Stimulated activated CD8-positive, alpha-beta memory T cell treated with anti-CD3 and anti-CD28 coated beads, Interleukin-4, amount 100 ng/mL, for 48 hours (primary cell): ENCODE data around the gene FRMD7.
"Not testable (repeated sequence)": the region's sequence is repeated elsewhere in the genome, so short reads cannot be mapped to it uniquely, and the experiment has no call there.

ENCODE experiments used
- DNase-seq: peaks from one replicate; pipeline ENCODE4 v3.0.0-alpha.2; 2020

FRMD7 gene, protein sequence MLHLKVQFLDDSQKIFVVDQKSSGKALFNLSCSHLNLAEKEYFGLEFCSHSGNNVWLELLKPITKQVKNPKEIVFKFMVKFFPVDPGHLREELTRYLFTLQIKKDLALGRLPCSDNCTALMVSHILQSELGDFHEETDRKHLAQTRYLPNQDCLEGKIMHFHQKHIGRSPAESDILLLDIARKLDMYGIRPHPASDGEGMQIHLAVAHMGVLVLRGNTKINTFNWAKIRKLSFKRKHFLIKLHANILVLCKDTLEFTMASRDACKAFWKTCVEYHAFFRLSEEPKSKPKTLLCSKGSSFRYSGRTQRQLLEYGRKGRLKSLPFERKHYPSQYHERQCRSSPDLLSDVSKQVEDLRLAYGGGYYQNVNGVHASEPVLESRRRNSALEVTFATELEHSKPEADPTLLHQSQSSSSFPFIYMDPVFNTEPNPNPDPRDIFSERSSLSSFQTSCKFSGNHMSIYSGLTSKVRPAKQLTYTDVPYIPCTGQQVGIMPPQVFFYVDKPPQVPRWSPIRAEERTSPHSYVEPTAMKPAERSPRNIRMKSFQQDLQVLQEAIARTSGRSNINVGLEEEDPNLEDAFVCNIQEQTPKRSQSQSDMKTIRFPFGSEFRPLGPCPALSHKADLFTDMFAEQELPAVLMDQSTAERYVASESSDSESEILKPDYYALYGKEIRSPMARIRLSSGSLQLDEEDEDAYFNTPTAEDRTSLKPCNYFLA

DNA sequence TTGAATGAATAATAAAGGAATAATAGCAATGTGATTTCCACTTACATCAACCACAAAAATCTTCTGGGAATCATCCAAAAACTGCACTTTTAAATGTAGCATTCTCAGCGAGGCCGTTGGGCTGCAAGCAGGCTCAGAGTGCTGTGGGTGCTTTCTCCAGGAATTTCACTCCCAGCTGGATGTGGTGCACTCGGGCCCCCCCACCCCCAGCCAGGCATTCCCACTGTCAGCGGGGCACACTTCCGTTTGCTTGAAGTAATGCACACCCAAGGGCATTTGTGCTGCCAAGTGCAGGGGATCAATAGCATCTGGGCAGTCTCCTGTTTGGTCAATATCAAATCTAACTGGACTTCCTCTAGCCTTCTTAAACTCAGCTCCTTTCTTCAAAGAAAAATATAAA lies at the start of gene FRMD7:
Gene FRMD7, minus strand, starts transcription at position 278 of the 400 bp plus-strand sequence. Its CDS starts 176 bp downstream, at position 102.
- DNase-seq, result no peak

DNA sequence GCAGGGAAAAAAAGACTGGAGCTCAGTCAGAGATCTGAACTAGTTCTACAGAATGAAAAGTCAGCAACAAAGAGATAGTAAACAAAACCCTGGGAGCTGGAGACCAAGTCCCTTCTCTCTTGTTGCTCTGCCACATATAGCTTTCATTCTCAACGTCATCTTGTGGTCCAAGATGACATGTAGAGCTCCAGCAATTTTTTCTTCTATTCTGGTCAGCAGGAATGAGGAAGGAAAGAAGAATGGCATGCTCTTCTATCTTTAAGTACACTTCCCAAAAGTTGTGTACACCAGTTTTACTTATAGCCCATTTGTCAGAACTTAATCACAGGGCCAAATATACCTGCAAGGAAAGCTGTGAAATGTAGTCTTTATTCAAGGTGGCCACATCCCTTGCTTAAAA lies 45.8 kb upstream of the FRMD7 start:
- no peak for DNase-seq

DNA sequence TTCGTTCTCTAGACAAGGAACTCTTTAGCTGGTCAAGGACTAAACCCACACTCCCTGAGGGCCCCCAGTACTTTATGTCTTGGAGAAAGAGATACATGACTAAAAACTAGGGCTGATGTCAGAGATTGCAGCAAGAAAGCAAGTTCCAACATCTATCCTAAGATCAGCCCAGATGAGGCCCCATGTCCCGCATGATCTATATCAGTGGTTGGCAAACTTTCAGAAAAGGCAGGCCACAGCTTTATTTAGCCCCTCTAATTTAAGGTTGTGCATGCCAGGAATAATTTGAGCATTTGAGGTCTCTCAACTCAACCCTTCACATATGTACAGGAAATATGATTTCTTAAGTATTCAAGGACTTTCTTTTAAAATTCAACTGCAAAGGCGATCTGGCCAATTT lies 44.1 kb upstream of the FRMD7 start:
- DNase-seq, result no peak

DNA sequence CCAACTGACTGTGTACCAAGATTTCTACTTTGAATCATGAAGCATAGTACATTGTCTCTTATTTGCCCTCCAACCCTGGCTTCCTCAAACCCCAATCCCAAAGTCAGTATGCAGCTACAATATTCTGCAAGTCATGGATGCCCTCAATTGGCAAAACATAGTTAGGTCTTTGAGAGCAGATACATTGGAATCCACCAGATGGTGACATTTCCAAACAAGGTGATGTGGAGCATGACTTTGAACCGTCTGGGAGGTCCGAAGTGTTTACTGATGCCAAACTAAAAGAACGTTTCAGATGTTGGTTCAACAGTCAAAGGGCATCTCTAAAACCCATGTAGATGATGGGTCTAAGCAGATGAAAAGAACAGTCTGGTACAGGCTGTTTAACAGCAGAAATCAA lies 43.7 kb upstream of the FRMD7 start:
- DNase-seq, result no peak

DNA sequence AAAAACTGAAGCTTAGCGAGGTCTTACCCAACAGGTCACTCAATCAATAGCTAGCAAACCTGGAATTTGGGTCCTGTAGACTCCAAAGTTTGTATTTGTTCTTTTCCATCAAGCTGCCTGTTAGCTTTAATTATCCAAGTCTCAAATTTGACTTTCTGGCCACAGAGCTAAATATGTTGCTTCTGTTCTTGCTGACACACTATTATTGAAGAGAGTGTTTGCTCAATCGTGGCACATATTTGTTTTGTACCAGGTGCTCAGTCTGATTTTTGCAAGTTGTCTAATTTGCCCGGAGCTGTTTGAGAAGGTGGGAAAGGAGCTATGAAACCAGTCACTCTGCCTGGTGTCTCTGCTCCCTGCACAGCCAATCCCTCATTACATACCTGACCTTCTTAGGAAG lies 41.7 kb upstream of the FRMD7 start:
- DNase-seq, result no peak

DNA sequence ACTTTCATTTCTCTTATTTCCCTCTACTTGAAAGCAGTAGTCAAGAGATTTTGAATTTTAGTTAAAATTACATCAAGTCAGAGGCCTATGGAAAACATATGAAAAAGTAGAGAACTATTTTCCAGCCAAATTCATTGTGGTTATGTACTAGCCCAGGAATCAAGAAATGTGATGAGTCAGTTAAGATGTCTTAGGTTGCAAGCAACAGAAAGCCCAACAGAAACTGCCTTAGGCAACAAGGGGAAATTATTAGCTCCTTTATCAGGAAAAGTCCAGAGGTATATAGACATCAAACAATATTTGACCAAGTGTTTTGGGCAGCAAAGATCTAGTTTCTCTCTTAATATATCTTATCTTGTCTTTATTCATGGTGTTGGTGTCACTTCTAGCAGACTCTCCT lies 37.8 kb upstream of the FRMD7 start:
- no peak for DNase-seq

DNA sequence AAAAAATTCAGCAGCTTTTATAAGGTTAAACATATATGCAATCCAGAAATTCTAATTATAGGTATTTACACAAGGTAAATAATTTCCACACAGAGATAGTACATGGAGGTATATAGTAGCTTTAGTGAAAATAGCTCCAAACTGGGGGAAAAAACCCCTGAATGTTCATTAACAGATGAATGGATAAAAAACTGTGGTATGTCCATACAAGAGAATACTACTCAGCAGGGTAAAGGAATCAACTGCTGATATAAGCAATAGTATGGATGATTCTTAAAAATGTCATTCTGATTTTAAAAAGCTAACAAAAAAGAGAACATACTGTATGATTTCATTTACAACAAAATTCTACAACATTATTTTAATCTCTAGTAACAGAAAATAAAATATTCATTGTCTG lies 37.2 kb upstream of the FRMD7 start:
- no peak for DNase-seq

DNA sequence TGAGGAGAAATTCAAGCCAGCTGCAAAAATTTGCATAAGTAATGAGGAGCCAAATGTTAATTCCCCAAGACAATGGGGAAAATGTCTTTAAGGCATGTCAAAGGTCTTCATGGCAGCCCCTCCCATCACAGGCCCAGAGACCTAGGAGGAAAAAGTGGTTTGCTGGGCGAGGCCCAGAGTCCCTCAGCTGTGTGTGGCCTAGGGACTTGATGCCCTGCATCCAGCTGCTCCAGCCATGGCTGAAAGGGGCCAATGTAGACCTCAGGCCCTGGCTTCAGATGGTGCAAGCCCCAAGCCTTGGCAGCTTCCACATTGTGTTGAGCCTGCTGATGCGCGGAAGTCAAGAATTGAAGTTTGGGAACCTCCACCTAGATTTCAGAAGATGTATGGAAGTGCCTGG lies 35.3 kb upstream of the FRMD7 start:
- not testable (repeated sequence) for DNase-seq

DNA sequence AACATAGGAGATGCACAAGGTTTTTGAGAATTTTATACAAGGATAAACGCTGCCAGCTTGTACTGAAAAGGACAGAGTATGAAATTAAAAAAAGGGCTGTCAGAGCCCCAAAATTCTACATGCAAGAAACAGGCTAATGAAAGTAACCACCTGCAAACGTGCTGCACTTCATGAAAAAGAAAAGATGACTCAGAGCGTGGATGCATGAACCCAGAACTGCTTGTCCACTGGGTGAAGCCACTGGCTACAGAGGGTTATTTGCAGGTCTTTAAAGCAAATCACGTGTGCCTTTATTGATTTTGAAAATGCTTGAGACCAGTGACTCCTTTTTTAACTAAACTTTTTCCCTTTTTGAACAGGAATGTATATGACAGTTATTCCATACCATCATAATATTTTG lies 25.3 kb upstream of the FRMD7 start:
- no peak for DNase-seq

DNA sequence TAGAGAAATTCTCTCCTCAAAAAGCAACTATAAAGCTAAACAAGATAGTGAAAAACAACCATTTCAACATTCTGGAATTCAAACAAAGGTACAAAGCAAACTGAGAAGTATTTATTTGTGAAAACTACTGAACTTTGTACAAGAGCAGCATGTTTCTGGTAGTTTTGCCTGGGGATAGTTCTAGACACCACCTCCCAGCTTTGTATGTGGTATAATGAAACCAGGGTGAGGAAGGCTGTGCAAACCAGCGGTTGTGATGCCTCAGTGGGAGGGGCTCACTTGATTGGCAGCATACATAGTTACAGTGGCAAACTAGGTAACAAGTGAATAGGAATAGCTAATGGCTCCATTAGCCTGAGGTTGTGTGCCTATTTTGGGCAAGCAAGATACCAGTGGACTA lies 18.6 kb upstream of the FRMD7 start:
- DNase-seq, result no peak

DNA sequence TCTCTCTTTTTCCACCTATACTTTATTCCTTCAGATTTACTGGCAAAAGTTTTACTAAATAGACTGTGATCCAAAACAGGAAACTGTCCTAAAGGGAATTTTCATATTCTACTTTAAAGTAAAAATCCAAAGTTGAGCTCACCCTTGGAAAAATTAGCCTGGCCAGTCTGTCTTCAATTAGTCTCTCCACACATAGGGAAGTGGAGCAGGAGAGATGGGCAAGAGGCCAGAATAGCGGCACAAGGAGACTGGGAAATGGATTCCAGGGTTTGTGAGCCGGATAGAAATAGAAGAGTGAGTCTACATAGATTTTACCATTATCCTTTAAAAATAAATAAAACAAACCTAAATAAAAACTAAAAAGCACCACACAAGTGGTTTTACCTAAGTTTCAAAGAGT lies 16.2 kb upstream of the FRMD7 start:
- DNase-seq, result no peak

DNA sequence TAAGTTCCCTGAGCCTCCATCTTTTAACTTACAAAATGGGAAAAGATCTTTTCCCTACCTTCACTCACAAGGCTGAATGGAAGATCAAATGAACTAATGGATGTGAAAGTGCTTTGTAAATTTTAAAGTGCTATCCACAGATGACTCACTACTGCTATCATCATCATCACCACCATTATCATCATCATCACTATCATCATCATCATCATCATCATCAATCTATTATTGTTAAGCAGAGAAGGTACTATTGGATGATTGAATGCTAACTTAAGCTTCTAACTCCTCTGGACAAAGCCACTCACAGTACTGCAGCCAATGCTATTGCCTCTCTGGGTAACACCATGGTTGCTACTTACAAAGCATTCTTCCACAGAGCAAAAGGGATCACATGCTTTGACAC lies 1.9 kb downstream of the FRMD7 start:
- DNase-seq, result no peak

DNA sequence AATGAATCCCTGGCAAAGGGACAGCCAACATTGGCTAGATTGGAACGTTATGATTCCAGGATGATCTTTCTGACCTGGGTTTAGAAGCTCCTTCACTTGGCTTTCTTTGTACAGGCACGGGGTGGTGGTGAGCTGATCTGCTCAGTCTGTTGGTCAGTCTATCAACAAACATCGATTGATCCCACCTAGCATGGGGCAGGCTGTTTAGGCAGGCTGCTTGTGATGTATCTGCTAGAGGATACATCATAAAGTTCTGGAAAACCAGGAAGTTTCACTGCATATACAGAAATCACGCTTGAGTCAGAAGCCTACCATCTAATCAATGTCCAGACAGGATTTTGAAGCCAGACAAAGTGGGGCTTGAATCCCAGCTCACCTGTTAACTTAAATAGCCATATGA lies 6.9 kb downstream of the FRMD7 start:
- no peak for DNase-seq

DNA sequence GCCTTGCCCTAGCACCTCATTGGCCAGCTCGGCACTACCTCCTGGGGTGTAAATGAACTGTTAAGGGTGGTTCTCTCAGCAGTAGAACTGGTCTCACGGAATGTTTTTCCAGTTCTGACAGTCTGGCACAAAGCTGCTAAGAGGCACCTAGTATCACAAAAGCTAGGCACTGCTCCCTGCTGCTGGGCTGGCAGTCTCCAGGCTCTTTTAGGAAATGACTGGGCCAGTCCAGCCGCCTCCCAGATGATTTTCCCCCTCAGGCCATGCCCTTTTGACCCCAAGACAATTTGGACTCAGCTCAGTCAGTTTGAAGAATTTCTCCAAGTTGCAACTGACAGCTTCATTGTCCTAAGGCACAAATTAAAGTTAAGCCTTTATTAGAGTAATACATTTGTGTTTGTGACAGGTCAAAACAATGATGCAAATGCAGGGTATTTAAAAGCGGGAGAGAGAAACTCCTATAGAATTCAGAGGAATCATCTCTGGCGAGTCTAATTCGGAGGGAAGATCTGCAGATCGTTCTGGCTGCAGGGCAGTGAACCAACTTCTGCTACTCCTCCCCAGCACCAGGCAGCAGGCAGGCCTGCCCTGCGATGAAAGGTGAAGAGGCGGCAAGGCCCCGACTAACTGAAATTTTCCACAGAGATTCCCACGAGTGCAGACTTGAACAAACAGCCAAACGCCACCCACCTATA lies 7.9 kb downstream of the FRMD7 start:
- DNase-seq, result no peak

DNA sequence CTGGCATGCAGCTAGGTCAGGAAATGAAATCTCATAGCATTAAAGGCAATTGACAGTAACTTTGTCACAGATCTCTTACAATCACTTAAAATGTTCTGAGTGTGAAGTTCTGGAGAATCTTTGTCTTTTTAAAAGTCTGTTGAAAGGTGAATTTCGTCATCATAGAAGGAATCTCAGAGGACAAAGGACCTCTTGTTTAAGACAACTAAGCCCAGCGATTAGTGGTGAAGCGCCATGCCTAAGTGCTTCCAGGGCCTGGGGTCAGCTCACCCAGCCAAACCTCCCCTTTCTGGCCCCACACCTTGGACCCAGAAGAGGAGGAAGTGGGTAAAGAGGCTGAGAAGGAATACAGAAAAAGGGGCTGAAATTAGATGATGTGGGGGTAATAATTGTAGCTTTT lies 8.5 kb downstream of the FRMD7 start:
- no peak for DNase-seq

DNA sequence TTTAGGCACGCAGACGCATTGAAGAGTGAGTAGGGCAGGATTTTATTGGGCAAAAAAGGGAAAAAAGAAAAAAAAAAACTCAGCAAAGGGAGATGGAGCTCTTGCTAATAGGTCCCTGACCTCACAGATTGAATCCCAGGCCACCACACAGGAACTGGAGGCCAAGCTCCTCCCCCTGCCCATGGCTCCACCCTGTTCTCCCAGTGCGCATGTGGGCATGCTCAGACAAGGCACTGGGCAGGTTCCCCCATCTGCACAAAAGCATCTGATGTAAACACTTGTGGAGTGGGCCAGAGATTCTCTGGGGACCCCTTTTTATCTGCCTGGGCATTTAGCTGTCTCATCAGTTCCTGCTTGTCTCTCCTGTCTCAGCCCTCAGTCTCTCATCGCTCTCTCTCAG lies 9.5 kb downstream of the FRMD7 start:
- no peak for DNase-seq

DNA sequence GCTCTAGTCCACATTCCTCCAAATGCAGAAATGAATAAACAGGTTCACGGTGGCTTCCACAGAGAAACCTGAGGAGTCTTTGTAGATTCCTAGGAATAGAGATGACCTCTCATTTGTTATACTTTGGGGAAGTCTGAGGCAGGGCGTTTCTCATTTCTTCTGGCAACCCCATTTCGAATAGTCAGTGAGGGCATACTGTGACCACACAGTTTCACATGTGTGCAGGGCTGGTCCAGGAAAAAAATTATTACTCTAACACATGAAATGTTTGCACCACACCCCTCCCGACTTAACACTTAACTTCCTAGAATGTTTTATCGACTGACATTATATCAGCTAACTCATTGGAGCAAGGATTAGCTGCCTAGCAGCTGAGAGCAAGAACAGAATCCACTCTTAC lies 12.0 kb downstream of the FRMD7 start:
- DNase-seq, result no peak

DNA sequence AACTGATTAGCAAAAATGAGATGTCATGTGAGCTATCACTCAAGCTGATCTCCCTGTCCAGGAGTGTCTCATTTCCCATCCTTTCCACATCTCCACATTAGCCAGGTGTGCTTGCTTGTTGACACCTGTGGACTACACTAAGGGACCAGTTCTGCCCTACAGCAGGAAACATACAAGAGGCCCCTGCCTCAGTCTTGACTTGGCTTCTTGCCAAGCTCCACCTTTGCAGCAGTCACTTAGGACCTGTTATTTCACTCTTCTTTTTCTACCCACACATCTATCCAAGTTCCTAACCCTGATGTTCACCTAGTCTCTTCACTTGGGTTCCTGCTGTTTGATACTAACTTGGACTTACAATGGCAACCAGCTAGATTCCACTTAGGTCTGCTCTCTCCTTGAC lies 13.2 kb downstream of the FRMD7 start:
- DNase-seq, result no peak

DNA sequence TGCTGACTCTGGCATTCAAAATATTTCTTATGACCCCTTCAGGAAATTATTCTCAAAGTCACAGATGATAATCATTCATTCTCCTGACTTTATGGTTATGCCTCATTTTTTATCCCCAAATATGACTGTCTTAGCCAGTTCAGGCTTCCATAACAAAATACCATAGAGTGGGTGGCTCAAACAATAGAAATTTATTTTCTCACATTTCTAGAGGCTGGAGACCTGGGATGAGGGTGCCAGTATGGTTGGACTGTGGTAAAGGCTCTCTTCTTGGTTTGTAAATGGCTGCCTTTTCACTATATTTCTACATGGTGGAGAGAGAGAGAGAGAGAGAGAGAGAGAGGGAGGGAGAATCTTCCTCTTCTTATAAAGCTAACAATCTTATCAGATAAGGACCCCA lies 20.5 kb downstream of the FRMD7 start:
- no peak for DNase-seq

DNA sequence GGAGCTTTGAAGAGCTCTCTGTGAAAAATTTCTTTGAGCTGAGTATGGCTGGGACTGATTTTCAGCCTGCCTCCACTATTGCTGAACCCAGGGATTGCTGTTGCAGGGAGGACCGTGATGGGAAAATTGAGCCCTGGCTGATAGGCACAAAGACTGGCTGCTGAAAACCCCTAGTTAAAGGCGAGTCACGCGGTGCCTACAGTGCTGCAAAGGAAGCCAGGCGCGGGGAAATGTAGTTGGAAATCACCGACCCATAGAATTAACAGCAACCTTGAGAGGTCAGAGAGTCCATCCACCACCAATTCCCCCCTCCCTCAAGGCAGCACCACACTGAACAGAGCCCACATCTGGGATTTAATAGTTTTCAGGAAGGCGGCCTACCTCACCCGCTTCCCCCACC lies 26.0 kb downstream of the FRMD7 start:
- DNase-seq, result no peak

DNA sequence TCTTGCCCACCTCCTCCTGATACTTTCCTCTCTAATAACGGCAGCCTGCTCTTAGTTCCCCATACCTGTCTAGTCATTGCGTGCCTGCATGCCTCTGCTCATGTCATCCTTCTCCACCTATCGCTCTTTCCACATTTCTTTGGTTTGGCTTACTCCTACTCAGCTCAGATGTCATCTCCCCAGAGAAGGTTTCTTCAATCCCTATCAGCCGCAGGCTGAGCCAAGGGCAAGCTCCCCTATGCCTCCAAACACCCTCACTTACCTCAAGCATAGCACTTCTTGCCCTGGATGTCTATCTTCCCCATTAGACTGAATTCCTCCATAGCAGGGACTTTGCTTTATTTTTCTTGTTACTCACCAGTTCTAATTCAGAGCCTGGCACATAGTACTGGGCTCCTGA lies 26.6 kb downstream of the FRMD7 start:
- no peak for DNase-seq

DNA sequence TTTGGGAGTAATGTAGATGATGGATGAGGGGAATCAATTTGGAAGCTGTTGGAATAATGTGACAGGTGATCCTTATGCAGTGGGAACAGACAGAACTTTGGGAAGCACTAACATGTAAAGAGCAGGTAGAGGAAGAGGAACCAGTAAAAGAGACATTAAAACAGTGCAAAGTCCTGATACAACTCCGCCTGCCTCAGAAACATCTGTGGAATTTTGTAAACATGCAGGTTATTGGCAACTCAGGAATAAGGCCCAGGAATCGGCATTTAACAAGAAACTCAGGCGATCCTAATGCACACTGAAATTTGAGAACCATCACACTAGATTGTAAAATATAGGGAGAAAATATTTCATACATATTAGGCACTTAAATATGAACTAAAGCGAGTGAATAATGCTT lies 29.1 kb downstream of the FRMD7 start:
- DNase-seq, result not testable (repeated sequence)

DNA sequence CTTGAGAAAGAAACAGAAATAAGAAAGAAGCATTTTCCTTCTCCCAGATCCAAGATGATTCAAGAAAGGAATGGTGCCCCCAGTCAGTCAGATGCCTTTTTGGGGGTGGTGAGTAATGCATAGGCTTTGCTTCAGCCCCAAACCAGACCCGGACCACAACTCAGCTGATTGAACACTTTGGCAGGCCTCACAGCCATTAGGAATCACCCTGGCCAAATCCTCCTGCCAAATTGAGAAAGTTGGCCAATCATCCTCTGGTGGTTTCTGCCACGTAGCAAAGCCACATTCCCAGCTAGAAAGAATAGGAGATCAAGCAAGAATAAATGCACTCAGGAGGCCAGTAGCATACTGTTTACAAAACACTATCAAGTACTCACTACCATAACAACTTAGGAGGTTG lies 33.7 kb downstream of the FRMD7 start:
- DNase-seq, result no peak

DNA sequence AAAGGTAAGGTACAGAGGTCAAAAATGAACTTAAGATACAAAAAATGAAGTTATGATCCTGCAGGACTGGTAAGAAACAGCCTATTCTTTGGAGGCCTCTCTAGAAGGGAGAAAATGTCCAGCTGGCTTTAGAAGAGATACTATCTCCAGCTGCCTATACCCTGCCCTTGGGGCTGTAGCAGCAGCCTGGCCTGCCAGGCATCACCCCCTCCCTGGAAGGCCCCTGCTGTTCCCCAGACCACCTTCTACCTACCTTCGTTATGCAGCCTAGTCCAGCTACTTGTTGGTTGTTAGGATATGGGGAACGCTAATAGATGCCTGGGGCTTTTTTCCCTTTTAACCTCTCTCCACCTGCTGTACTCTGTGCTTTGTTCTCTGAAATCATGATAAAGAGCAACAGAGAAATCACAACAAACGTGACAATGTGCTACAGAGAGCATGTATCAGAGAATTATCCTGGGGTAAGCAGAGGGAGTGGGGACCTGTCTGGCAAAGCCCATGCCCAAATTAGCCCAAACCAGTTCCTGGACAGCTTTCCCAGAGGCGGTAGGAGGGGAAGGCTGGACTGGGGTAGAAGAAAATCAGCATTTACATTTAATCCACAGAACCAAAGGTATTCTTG lies 34.5 kb downstream of the FRMD7 start:
- no peak for DNase-seq
